HFFc6 (cell line): ENCODE data around the gene SLC38A1. TPM values are rescaled to one million over a fixed set of nuclear protein-coding genes. Genes with fewer than 3 reads are reported as not detected.
A peak's percentile ranks its signal among the peaks of the same experiment; 100 is the strongest.

Source experiments
- DNase-seq: peaks from one replicate; pipeline ENCODE4 v3.0.0-alpha.2; 2018
- H3K27ac Mint-ChIP-seq: 2 replicates; pipeline ENCODE4 v1.8.0; 2020; ENCODE audit warnings: mild to moderate bottlenecking, mixed read lengths
- H3K27me3 Mint-ChIP-seq: 2 replicates; pipeline ENCODE4 v1.8.0; 2021; ENCODE audit warnings: mild to moderate bottlenecking, moderate library complexity, mixed read lengths; ENCODE audit not compliant: insufficient read depth
- H3K36me3 Mint-ChIP-seq: 2 replicates; pipeline ENCODE4 v1.8.0; 2021; ENCODE audit warnings: low read depth, mixed read lengths
- H3K4me1 Mint-ChIP-seq: 2 replicates; pipeline ENCODE4 v1.8.0; 2020; ENCODE audit warnings: low read depth, mixed read lengths
- H3K4me3 Mint-ChIP-seq: 2 replicates; pipeline ENCODE4 v1.8.0; 2020; ENCODE audit warnings: mild to moderate bottlenecking, moderate library complexity, mixed read lengths
- H3K9me3 Mint-ChIP-seq: 2 replicates; pipeline ENCODE4 v1.8.0; 2020; ENCODE audit warnings: mild to moderate bottlenecking, mixed read lengths
- long read RNA-seq: library from polyadenylated mRNA; unstranded; transcript quantifications from one replicate; pipeline ENCODE4 v2.0.0, GENCODE V29; 2019
- total RNA-seq, 6 experiments: library from RNA; stranded (reverse); fragmentation: NEBNext Ultra II Directional; extraction: Animal tissue kit (Norgen Biotek cat#: 25700); gene quantifications; 2 replicates in 1 of 6; 3 replicates in 5 of 6; pipeline ENCODE4 v1.2.3, GENCODE V29; 2021
- TF ChIP-seq, protein P1 (sequence below): fragments of 200-600 bp; sonication (generic); IDR thresholded peaks from 2 replicates; pipeline ENCODE4 v1.5.0; 2021; ENCODE audit warnings: antibody characterized with exemption, mild to moderate bottlenecking

Gene SLC38A1
- total RNA-seq, result 10 to 100 TPM; 78.2 to 98.5 (median 88.6) TPM
- long read RNA-seq, full-length matches to known transcripts, result 30 of 64 reads
- long read RNA-seq, partial matches to known transcripts, result 11 of 64 reads
- long read RNA-seq, other reads (novel, unspliced or antisense), result 23 of 64 reads

DNA sequence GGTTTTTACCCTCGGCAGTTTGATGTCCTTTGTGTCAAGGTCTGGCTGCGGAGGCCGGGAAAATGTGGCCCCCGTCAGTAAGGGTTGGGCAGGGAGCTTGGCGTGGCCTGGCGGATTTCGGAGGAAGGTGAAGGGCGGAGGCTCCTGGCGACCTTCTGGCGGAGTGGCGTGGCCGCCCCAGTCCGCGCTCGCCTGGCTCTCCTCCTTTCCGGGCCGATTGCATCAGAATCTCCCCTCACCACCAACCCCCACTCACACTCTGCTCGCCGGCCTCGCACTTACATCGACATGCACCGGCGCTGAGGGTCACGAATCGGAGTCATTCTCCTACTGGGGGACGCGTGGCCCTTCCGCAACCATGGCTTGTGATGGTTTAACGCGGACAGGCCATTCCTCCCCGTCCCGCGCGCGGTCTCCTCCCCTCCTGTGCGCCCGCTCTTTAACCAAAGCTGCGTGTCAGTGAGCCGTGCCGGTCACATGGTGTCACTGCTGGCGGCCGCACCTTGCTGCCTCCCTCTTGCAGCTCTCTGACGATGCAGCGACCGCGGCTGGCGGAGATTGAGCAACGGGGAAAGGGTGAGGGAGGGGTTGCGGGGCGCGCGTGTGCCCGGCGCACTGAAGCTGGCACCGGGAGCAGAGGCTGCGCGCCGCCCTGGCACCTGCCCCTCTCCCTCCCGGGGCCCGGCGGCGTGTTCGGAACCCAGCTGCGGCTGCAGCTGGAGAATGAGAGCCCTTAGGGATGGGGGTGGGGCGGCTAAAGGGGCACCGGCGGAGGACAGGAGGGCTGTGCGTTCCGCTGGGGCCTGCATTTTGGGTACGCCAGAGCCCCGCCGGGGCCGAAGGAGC is at the start of gene SLC38A1:
Gene SLC38A1 (minus strand): TSS at position 461 of the 846 bp plus-strand sequence. CDS start 29,243 bp downstream, outside the sequence.
- Mint-ChIP-seq H3K27me3 (peaks cover 3% of the 10 kb centered on the region), H3K36me3 (peaks cover 3% of the 10 kb centered on the region; the same call in 1 of the 2 replicates), H3K27ac (no peak within 1 kb of the TSS), H3K9me3 (no peaks in the 10 kb centered on the region), H3K4me1 (no peaks in the 10 kb centered on the region), H3K4me3 (peak within 1 kb of the TSS; percentile 18)
- peak; percentile 79 for DNase-seq
- TF ChIP-seq, protein P1, sequence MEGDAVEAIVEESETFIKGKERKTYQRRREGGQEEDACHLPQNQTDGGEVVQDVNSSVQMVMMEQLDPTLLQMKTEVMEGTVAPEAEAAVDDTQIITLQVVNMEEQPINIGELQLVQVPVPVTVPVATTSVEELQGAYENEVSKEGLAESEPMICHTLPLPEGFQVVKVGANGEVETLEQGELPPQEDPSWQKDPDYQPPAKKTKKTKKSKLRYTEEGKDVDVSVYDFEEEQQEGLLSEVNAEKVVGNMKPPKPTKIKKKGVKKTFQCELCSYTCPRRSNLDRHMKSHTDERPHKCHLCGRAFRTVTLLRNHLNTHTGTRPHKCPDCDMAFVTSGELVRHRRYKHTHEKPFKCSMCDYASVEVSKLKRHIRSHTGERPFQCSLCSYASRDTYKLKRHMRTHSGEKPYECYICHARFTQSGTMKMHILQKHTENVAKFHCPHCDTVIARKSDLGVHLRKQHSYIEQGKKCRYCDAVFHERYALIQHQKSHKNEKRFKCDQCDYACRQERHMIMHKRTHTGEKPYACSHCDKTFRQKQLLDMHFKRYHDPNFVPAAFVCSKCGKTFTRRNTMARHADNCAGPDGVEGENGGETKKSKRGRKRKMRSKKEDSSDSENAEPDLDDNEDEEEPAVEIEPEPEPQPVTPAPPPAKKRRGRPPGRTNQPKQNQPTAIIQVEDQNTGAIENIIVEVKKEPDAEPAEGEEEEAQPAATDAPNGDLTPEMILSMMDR, result 0 out of 2 replicates have a peak, but pooled peaks have one; percentile 8

DNA sequence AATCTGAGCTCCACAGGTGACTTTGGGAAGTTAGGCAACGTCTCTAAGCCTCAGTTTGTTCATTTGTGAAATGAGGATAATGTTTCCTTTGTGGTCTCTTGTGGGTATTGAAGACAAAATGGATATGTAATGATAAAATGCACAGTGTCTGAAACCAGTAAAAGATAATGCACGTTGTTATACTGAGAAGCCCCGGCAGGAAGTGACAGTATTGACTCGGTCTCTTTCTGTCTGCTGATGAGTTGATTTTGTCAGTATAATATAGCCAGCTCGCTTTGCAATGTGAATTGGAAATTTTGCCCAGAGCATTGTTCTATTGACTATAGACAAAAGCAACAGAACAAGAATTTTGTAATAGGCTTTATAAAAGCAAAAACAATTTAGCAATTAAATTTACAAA is 49.2 kb upstream of the SLC38A1 start:
- Mint-ChIP-seq H3K36me3 (0 out of 2 replicates have a peak, but pooled peaks cover 13% of the 10 kb centered on the region), H3K27ac (no peak overlapping the region), H3K4me3 (no peak overlapping the region), H3K27me3 (peaks cover 3% of the 10 kb centered on the region; the same call in 1 of the 2 replicates), H3K9me3 (peaks cover 6% of the 10 kb centered on the region; the same call in 1 of the 2 replicates), H3K4me1 (0 out of 2 replicates have a peak, but pooled peaks cover 4% of the 10 kb centered on the region)
- no peak for DNase-seq
- TF ChIP-seq, protein P1, result no peak

DNA sequence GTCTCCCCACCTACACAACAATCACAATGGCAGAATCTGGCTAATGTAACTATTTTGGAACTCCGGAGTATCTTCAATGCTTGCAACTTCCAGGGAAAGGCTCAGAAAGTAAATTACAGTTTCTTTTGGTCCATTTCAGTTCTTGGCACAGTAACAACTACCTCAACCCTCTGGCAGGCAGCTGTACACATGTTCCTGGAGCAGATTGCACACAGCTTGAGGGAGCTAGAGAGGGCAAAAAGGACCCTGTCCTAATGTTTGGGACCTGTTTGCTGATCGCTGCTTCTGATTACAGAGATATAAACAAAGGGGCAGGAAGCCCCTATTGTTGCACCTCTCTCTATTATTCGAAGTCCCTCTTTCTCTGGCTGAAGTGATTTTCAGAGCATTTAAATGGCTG is 35.2 kb upstream of the SLC38A1 start:
- Mint-ChIP-seq H3K36me3 (peaks cover 12% of the 10 kb centered on the region), H3K4me1 (peaks cover 12% of the 10 kb centered on the region), H3K9me3 (peaks cover 25% of the 10 kb centered on the region), H3K4me3 (no peak overlapping the region), H3K27ac (no peak overlapping the region), H3K27me3 (no peaks in the 10 kb centered on the region)
- TF ChIP-seq, protein P1, result no peak
- DNase-seq, result no peak

DNA sequence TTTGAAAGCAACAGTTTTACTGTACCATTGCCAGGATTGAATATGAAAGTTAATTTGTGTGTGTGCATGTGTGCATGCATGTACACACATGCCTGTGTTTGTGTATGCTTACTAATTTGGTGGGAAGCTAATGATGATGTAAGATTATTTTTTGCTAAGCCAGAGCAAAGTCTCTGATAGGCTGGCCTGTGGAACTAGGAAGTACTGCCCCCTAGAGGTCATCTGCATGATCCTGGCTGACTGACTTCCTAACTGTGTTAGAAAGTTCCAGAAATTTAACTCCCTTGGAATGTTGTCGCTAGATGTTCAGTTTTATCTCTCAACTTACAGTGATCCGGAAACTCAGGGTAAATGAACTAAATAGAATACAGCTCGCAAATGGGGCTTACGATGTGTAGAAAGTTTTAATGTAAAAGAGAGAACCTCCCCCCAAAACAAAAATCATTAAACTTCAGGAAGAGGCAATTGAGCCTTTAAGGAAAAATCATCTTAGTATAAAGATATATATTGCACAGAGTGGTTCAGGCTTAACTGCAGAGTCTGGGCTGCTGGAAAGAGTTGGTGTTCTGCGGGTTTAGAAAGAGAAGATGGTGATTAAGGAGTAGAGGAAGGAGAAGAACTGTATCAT is 34.3 kb upstream of the SLC38A1 start:
- H3K36me3 Mint-ChIP-seq, result peaks cover 3% of the 10 kb centered on the region; the same call in 1 of the 2 replicates
- peaks cover 12% of the 10 kb centered on the region for H3K4me1 Mint-ChIP-seq
- peak; percentile 21 for DNase-seq
- H3K27ac Mint-ChIP-seq, result no peak overlapping the region
- TF ChIP-seq, protein P1, result peak; percentile 83
- H3K9me3 Mint-ChIP-seq, result peaks cover 16% of the 10 kb centered on the region
- H3K27me3 Mint-ChIP-seq, result no peaks in the 10 kb centered on the region
- no peak overlapping the region for H3K4me3 Mint-ChIP-seq

DNA sequence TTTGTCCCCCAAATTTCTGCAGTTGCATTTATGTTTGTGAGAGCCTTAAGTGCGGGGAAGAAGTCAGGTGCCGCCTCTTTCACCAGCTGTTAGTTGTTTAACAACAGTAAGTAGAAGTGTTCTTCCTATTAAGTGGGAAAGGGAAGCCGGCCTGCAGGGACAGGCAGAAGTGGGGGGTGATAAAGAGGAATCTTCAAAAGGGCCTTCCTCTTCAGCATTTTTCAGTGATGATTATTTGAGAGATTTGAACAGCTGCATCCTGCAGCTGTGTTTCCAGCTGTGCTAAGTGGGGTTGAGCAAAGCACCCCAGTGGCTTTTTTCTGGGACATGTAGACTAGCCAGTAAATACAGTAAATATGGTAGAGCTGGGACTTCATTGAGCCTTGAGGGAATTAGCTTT is 32.1 kb upstream of the SLC38A1 start:
- no peak for DNase-seq
- no peaks in the 10 kb centered on the region for H3K27me3 Mint-ChIP-seq
- peaks cover 3% of the 10 kb centered on the region; the same call in 1 of the 2 replicates for H3K9me3 Mint-ChIP-seq
- peaks cover 18% of the 10 kb centered on the region for H3K4me1 Mint-ChIP-seq
- TF ChIP-seq, protein P1, result no peak
- no peaks in the 10 kb centered on the region for H3K36me3 Mint-ChIP-seq
- H3K4me3 Mint-ChIP-seq, result no peak overlapping the region
- no peak overlapping the region for H3K27ac Mint-ChIP-seq
